K562 (cell line): ENCODE results near the gene ZDHHC8. TPM values are rescaled to one million over a fixed set of nuclear protein-coding genes. Genes with fewer than 3 reads are reported as not detected.

ENCODE experiments used
- ATF2 ChIP-seq: sonication (generic); formaldehyde crosslinking; IDR thresholded peaks from 2 replicates; pipeline ENCODE4 v1.8.1; 2022; ENCODE audit warnings: missing genetic modification reagents
- CBX1 ChIP-seq: sonication (generic); IDR thresholded peaks from 2 replicates; pipeline ENCODE4 v1.6.1; 2016; ENCODE audit warnings: antibody characterized with exemption, low read depth, mild to moderate bottlenecking
- CREBBP ChIP-seq: IDR thresholded peaks from one replicate; pipeline ENCODE4 v1.6.1; 2012; ENCODE audit warnings: low read depth, mild to moderate bottlenecking, control low read depth, inconsistent platforms, low read length
- CSDE1 ChIP-seq, 2 experiments: fragments of 450-650 bp; IDR thresholded peaks; 2 replicates each; pipeline ENCODE4 v1.6.1; 2016; ENCODE audit warnings: mild to moderate bottlenecking in 1 of 2
- FOSL1 ChIP-seq: fragments of 200-800 bp; sonication (Bioruptor generic); conservative IDR thresholded peaks from 2 replicates; pipeline ENCODE4 v1.6.1; 2016; ENCODE audit warnings: missing genetic modification characterization, missing compliant biosample characterization
- FUS ChIP-seq: fragments of 200-400 bp; formaldehyde crosslinking; optimal IDR thresholded peaks from 2 replicates; pipeline ENCODE3; 2017; ENCODE audit warnings: low read depth, low read length
- HES1 ChIP-seq: fragments of 450-650 bp; IDR thresholded peaks from 2 replicates; pipeline ENCODE4 v1.6.1; 2016; ENCODE audit warnings: low read depth, mild to moderate bottlenecking, moderate library complexity
- JUND ChIP-seq, 2 experiments: IDR thresholded peaks; 2 replicates in 1 of 2; 3 replicates in 1 of 2; pipeline ENCODE4 v1.6.1; 2011; ENCODE audit warnings: borderline replicate concordance in 2 of 2, low read depth in 2 of 2, low read length in 2 of 2, improper control_type of control experiment in 1 of 2, missing biosample characterization in 1 of 2, missing genetic modification characterization in 1 of 2, missing genetic modification reagents in 1 of 2
- MAFF ChIP-seq: IDR thresholded peaks from 2 replicates; pipeline ENCODE4 v1.6.1; 2012; ENCODE audit warnings: low read length, improper control_type of control experiment
- OTX1 ChIP-seq: fragments of 450-650 bp; formaldehyde crosslinking; IDR thresholded peaks from 2 replicates; pipeline ENCODE4 v1.4.0; 2022; ENCODE audit warnings: mild to moderate bottlenecking
- PCBP2 ChIP-seq: fragments of 200-400 bp; formaldehyde crosslinking; IDR thresholded peaks from 2 replicates; pipeline ENCODE4 v1.6.1; 2018; ENCODE audit warnings: low read length, low read depth, mild to moderate bottlenecking, moderate library complexity; ENCODE audit not compliant: poor library complexity, severe bottlenecking
- RBM22 ChIP-seq: fragments of 200-400 bp; formaldehyde crosslinking; IDR thresholded peaks from 2 replicates; pipeline ENCODE4 v1.6.1; 2018; ENCODE audit warnings: low read length, low read depth; ENCODE audit not compliant: poor library complexity, severe bottlenecking
- SRSF1 ChIP-seq: fragments of 200-400 bp; formaldehyde crosslinking; IDR thresholded peaks from 2 replicates; pipeline ENCODE4 v1.6.1; 2017; ENCODE audit warnings: mild to moderate bottlenecking, low read depth, low read length, moderate library complexity
- SRSF9 ChIP-seq: fragments of 200-400 bp; formaldehyde crosslinking; IDR thresholded peaks from 2 replicates; pipeline ENCODE4 v1.6.1; 2017; ENCODE audit warnings: low read depth, low read length, borderline replicate concordance
- TCFL5 ChIP-seq: fragments of 250-450 bp; sonication (Bioruptor Pico); conservative IDR thresholded peaks from 2 replicates; pipeline ENCODE4 v1.6.1; 2021; ENCODE audit warnings: mild to moderate bottlenecking, moderate library complexity, matching md5 sums
- TFAP4 ChIP-seq: sonication (generic); formaldehyde crosslinking; IDR thresholded peaks from 2 replicates; pipeline ENCODE4 v1.8.0; 2022; ENCODE audit warnings: missing genetic modification reagents, mild to moderate bottlenecking, moderate library complexity, borderline replicate concordance
- ZNF12 ChIP-seq: sonication (generic); formaldehyde crosslinking; IDR thresholded peaks from 2 replicates; pipeline ENCODE4 v1.4.0; 2020; ENCODE audit warnings: mild to moderate bottlenecking, missing genetic modification reagents
- ZNF224 ChIP-seq: sonication (generic); formaldehyde crosslinking; IDR thresholded peaks from 2 replicates; pipeline ENCODE4 v1.8.0; 2022; ENCODE audit warnings: mild to moderate bottlenecking, missing genetic modification reagents
- ZNF263 ChIP-seq: sonication (generic); formaldehyde crosslinking; IDR thresholded peaks from 2 replicates; pipeline ENCODE4 v1.8.0; 2022; ENCODE audit warnings: mild to moderate bottlenecking, missing genetic modification reagents, borderline replicate concordance
- ZNF444 ChIP-seq: fragments of 250-450 bp; sonication (Bioruptor Pico); IDR thresholded peaks from 2 replicates; pipeline ENCODE4 v1.4.0; 2020; ENCODE audit warnings: mild to moderate bottlenecking, moderate library complexity
- polyA plus RNA-seq, 8 experiments: library from polyadenylated mRNA; depleted of rRNA in 4 of 8; stranded (reverse) in 5 of 8; unstranded in 3 of 8; fragments of >200 nt; fragmentation: Nextera tagmentation in 2 of 8; fragmentation: Illumina TruSeq in 1 of 8; extraction: Ambion mirVana in 2 of 8; extraction: Trizol in 1 of 8; gene quantifications; 2 replicates each; pipeline versions ENCODE4 v1.2.1 to v1.2.3, GENCODE V29; 2011 to 2014; ENCODE audit warnings: inconsistent platforms in 1 of 8, missing spikeins in 1 of 8
- total RNA-seq, 7 experiments: library from RNA; depleted of rRNA in 6 of 7; stranded (reverse); fragments of >200 nt in 6 of 7; fragmentation: Illumina TruSeq in 2 of 7; extraction: Trizol in 2 of 7; gene quantifications; 2 replicates each; pipeline versions ENCODE4 v1.2.1 to v1.2.3, GENCODE V29; 2011 to 2021; ENCODE audit warnings: low replicate concordance in 1 of 7
- TF ChIP-seq, protein P1 (sequence below): fragments of 450-650 bp; formaldehyde crosslinking; IDR thresholded peaks from 2 replicates; pipeline ENCODE4 v1.4.0; 2020; ENCODE audit warnings: mild to moderate bottlenecking, mixed read lengths
- TF ChIP-seq, protein P2 (sequence below): fragments of 450-650 bp; formaldehyde crosslinking; IDR thresholded peaks from 2 replicates; pipeline ENCODE4 v1.4.0; 2020; ENCODE audit warnings: mild to moderate bottlenecking

ZDHHC8 gene
- total and polyA plus RNA-seq, 9 of the 15 experiments (the other 6 are each of a cell fraction or from before 2014, with no cell fraction given): 0.04 to 109 (median 16.4) TPM

DNA sequence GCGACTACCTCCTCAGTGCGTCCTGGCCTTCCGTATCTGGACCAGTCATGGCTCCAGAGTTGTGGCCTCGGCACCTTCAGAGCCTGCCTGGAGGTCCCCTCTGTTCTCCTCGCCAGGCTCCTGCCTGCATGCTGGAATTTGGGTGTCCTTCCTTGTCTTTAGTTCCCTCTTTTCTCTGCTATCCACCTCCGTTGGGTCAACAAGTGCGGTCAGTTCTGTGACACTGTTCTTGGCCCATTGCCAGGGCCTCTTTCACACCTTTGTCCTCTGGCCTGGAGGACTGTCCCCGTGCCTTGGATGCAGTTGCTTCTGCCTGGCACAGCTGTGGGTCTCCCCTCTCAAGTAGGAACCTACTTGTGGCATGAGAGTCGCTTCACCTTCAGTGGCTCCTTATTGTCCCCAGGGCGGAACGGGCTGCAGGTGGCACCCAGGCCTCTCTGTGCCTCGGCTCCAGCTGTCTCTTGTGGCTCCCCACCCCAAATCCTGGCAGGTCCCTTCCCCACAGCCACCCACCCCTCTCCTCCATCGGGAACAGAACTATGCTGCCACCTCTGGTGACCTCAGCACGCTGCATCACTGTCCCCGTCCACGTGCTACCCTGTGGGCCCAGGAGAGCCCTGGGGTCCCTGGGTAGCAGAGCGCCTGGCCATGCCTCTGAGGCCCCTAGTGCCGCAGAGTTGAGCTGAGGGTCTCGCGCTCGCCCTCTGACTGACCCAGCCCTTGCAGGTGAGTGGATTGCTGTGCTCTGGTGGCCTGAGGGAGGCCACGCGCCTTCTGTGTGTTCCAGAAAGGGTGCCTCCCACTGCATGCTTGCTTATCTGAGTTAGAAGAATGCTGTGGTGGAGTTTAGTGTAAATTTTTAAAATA lies 46.8 kb upstream of the ZDHHC8 start (continued):
- TF ChIP-seq ZNF224 (CRISPR knock-in tag) (no peak), OTX1 (CRISPR knock-in tag) (peak; percentile 37; the same call in 1 of the 2 replicates), SRSF1 (no peak), ZNF444 (peak; percentile 49; the same call in 1 of the 2 replicates), ATF2 (CRISPR knock-in tag) (no peak), TFAP4 (CRISPR knock-in tag) (no peak), CBX1 (no peak), RBM22 (no peak), PCBP2 (no peak), CREBBP (no peak), ZNF12 (CRISPR knock-in tag) (no peak), TCFL5 (CRISPR knock-in tag) (no peak), SRSF9 (no peak), FUS (no peak), MAFF (no peak), HES1 (no peak), JUND (IDR thresholded peaks at IDR 0.05; ENCODE audit: borderline replicate concordance, low read depth, low read length) (peak; percentile 82), JUND (tag; IDR thresholded peaks at IDR 0.05; ENCODE audit: borderline replicate concordance, low read depth, low read length) (no peak), FOSL1 (no peak), CSDE1 (IDR thresholded peaks at IDR 0.05) (no peak), ZNF263 (CRISPR knock-in tag) (no peak)
- TF ChIP-seq, protein P1, sequence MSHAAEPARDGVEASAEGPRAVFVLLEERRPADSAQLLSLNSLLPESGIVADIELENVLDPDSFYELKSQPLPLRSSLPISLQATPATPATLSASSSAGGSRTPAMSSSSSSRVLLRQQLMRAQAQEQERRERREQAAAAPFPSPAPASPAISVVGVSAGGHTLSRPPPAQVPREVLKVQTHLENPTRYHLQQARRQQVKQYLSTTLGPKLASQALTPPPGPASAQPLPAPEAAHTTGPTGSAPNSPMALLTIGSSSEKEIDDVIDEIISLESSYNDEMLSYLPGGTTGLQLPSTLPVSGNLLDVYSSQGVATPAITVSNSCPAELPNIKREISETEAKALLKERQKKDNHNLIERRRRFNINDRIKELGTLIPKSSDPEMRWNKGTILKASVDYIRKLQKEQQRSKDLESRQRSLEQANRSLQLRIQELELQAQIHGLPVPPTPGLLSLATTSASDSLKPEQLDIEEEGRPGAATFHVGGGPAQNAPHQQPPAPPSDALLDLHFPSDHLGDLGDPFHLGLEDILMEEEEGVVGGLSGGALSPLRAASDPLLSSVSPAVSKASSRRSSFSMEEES (CRISPR knock-in tag): 0 out of 2 replicates have a peak, but pooled peaks have one; percentile 26
- TF ChIP-seq, protein P2, sequence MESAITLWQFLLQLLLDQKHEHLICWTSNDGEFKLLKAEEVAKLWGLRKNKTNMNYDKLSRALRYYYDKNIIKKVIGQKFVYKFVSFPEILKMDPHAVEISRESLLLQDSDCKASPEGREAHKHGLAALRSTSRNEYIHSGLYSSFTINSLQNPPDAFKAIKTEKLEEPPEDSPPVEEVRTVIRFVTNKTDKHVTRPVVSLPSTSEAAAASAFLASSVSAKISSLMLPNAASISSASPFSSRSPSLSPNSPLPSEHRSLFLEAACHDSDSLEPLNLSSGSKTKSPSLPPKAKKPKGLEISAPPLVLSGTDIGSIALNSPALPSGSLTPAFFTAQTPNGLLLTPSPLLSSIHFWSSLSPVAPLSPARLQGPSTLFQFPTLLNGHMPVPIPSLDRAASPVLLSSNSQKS (CRISPR knock-in tag): no peak
